ENCODE results near the gene ACVR1B.

ACVR1B gene

GRCh38 chr12:52010692-52011601, 59.4 kb downstream of the ACVR1B start:
- Histone ChIP-seq H3K4me3 (peak overlapping the region in 1 of 7 experiments; percentile 57), H3K27ac (peak overlapping the region in 18 of 21 experiments; percentile 31 to 96 (median 78))

- peak overlapping the region in 6 of 21 experiments; percentile 51 to 92 (median 90) for H3K27ac ChIP-seq
These were observed 60.2 kb downstream of the ACVR1B start for GRCh38 chr12:52011602-52012214.

GRCh38 chr12:52013626-52014310, 62.3 kb downstream of the ACVR1B start:
- H3K27ac ChIP-seq: no peak overlapping the region
- no peak overlapping the region for H3K4me3 ChIP-seq

More at GRCh38 chr12:52011602-52012214, 60.2 kb downstream of the ACVR1B start:
- no peak overlapping the region for H3K4me3 ChIP-seq

GRCh38 chr12:52014567-52015530, 63.4 kb downstream of the ACVR1B start:
- peak overlapping the region in 1 of 21 experiments; percentile 50 for H3K27ac ChIP-seq
- no peak overlapping the region for H3K4me3 ChIP-seq

GRCh38 chr12:52015532-52016041, 64.1 kb downstream of the ACVR1B start:
- no peak overlapping the region for H3K4me3 ChIP-seq
- peak overlapping the region in 1 of 21 experiments; percentile 50 for H3K27ac ChIP-seq

- H3K27ac ChIP-seq: no peak overlapping the region
- no peak overlapping the region for H3K4me3 ChIP-seq
These were observed 67.1 kb downstream of the ACVR1B start for GRCh38 chr12:52018433-52019112.

- Histone ChIP-seq H3K27ac (no peak overlapping the region), H3K4me3 (no peak overlapping the region)
These were observed 67.7 kb downstream of the ACVR1B start for GRCh38 chr12:52019113-52019770.

- no peak overlapping the region for H3K27ac ChIP-seq
- no peak overlapping the region for H3K4me3 ChIP-seq
These were observed 69.2 kb downstream of the ACVR1B start for GRCh38 chr12:52020539-52021336.

- peak overlapping the region; percentile 30 to 52 (median 36) for H3K4me3 ChIP-seq
- H3K27ac ChIP-seq: peak overlapping the region in 11 of 21 experiments; percentile 1 to 44 (median 24)
These were observed 71.3 kb downstream of the ACVR1B start for GRCh38 chr12:52022841-52023181.

- Histone ChIP-seq H3K27ac (peak overlapping the region in 15 of 21 experiments; percentile 1 to 51 (median 25)), H3K4me3 (peak overlapping the region; percentile 30 to 52 (median 36))
These were observed 71.9 kb downstream of the ACVR1B start for GRCh38 chr12:52023182-52023975.

- peak overlapping the region in 9 of 21 experiments; percentile 11 to 73 (median 39) for H3K27ac ChIP-seq
- H3K4me3 ChIP-seq: peak overlapping the region in 6 of 7 experiments; percentile 30 to 52 (median 36)
These were observed 72.6 kb downstream of the ACVR1B start for GRCh38 chr12:52023976-52024688.

GRCh38 chr12:52024845-52025230, 73.3 kb downstream of the ACVR1B start:
- Histone ChIP-seq H3K4me3 (peak overlapping the region in 4 of 7 experiments; percentile 3 to 21 (median 14)), H3K27ac (peak overlapping the region in 18 of 21 experiments; percentile 26 to 83 (median 60))

GRCh38 chr12:52026263-52026662, 74.8 kb downstream of the ACVR1B start:
- peak overlapping the region in 3 of 21 experiments; percentile 21 to 83 (median 66) for H3K27ac ChIP-seq
- no peak overlapping the region for H3K4me3 ChIP-seq

GRCh38 chr12:52027085-52027843, 75.8 kb downstream of the ACVR1B start:
- Histone ChIP-seq H3K27ac (peak overlapping the region in 1 of 21 experiments; percentile 23), H3K4me3 (no peak overlapping the region)

- Histone ChIP-seq H3K27ac (no peak overlapping the region), H3K4me3 (no peak overlapping the region)
These were observed 78.2 kb downstream of the ACVR1B start for GRCh38 chr12:52029685-52030084.

All from skin epidermis (tissue), 12 donors.